HCT116 (cell line): ENCODE data around the gene ATP6V1B1.

ENCODE experiments used
- CEBPB ChIP-seq: IDR thresholded peaks from 2 replicates; pipeline ENCODE4 v1.6.1; 2012; ENCODE audit warnings: low read depth
- EGR1 ChIP-seq: IDR thresholded peaks from 2 replicates; pipeline ENCODE4 v1.6.1; 2012; ENCODE audit warnings: low read depth
- EZH2 ChIP-seq: fragments of 200-600 bp; sonication (generic); IDR thresholded peaks from 2 replicates; pipeline ENCODE4 v1.6.1; 2017; ENCODE audit warnings: antibody characterized with exemption, mixed run types
- POLR2A ChIP-seq: IDR thresholded peaks from 2 replicates; pipeline ENCODE4 v1.7.0; 2011; ENCODE audit warnings: borderline replicate concordance; ENCODE audit not compliant: insufficient read depth, insufficient read length; ENCODE audit errors: extremely low read depth
- POLR2AphosphoS5 ChIP-seq: IDR thresholded peaks from 2 replicates; pipeline ENCODE4 v1.6.1; 2011; ENCODE audit warnings: mild to moderate bottlenecking, low read depth, low read length, moderate library complexity
- TCF7L2 ChIP-seq: IDR thresholded peaks from 2 replicates; pipeline ENCODE4 v1.7.0; 2011; ENCODE audit warnings: borderline replicate concordance, inconsistent platforms; ENCODE audit not compliant: insufficient read depth, insufficient read length; ENCODE audit errors: extremely low read depth
- TF ChIP-seq, protein P1 (sequence below): IDR thresholded peaks from 2 replicates; pipeline ENCODE4 v1.6.1; 2012
- TF ChIP-seq, protein P2 (sequence below), 3 experiments: fragments of 200-600 bp in 1 of 3; sonication (generic) in 1 of 3; IDR thresholded peaks in 2 of 3; conservative IDR thresholded peaks in 1 of 3; 2 replicates each; pipeline ENCODE4 v1.5.1; 2012 to 2017; ENCODE audit warnings: low read depth in 2 of 3, low read length in 2 of 3, antibody characterized with exemption in 1 of 3, borderline replicate concordance in 1 of 3, control low read depth in 1 of 3, mild to moderate bottlenecking in 1 of 3, mixed read lengths in 1 of 3, mixed run types in 1 of 3, moderate library complexity in 1 of 3; ENCODE audit not compliant: insufficient read depth in 1 of 3
- TF ChIP-seq, protein P3 (sequence below): IDR thresholded peaks from 2 replicates; pipeline ENCODE4 v1.6.1; 2012

DNA sequence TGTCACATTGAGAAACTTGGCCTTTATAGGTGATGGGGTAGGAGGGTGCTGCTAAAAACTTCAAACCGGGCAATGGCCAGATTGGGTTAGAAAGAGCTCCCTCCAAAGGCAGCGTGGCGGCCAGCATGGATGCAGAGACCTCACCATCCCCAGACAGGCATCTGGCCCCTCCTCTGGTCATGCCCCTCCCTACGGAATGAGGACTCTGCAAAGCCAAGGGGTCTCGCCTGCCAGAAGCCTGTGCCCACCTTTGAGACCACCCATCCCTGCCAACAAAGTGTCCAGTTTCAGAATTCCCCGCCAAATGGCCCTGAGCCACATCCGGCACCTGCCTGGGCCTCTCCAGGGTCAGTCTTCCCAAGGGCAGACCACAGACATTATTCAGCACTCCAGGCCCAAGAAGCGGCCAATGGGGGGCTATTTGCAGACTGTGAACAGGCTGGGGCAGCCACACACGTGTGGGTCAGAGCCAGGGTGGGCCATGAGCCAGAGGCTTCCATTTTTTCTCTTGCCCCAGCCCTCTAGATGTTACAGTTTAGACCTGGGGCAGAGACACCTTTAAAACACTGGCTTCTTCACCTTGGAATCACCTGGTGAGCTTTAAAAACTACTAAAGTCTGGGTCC is 4.2 kb upstream of the ATP6V1B1 start:
- TF ChIP-seq, protein P1, sequence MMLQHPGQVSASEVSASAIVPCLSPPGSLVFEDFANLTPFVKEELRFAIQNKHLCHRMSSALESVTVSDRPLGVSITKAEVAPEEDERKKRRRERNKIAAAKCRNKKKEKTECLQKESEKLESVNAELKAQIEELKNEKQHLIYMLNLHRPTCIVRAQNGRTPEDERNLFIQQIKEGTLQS, result no peak
- TF ChIP-seq POLR2A, result no peak
- TF ChIP-seq CEBPB, result no peak
- TF ChIP-seq EZH2, result no peak
- TF ChIP-seq, protein P2, sequence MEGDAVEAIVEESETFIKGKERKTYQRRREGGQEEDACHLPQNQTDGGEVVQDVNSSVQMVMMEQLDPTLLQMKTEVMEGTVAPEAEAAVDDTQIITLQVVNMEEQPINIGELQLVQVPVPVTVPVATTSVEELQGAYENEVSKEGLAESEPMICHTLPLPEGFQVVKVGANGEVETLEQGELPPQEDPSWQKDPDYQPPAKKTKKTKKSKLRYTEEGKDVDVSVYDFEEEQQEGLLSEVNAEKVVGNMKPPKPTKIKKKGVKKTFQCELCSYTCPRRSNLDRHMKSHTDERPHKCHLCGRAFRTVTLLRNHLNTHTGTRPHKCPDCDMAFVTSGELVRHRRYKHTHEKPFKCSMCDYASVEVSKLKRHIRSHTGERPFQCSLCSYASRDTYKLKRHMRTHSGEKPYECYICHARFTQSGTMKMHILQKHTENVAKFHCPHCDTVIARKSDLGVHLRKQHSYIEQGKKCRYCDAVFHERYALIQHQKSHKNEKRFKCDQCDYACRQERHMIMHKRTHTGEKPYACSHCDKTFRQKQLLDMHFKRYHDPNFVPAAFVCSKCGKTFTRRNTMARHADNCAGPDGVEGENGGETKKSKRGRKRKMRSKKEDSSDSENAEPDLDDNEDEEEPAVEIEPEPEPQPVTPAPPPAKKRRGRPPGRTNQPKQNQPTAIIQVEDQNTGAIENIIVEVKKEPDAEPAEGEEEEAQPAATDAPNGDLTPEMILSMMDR (IDR thresholded peaks at IDR 0.05 in 2 of 3, conservative IDR thresholded peaks at IDR 0.05 in 1 of 3; ENCODE audit: borderline replicate concordance in 1 of 3, insufficient read depth in 1 of 3, low read depth in 2 of 3, low read length in 2 of 3), result no peak
- TF ChIP-seq, protein P3, sequence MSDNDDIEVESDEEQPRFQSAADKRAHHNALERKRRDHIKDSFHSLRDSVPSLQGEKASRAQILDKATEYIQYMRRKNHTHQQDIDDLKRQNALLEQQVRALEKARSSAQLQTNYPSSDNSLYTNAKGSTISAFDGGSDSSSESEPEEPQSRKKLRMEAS, result no peak
- no peak for TF ChIP-seq EGR1
- TF ChIP-seq POLR2AphosphoS5, result no peak
- TF ChIP-seq TCF7L2, result no peak
